Mucosa of descending colon (tissue), 3 donors: Measurements from ENCODE around the gene SERPINA9. TPM values are rescaled to one million over a fixed set of nuclear protein-coding genes. Genes with fewer than 3 reads are reported as not detected.
"Not testable (repeated sequence)": the region's sequence is repeated elsewhere in the genome, so short reads cannot be mapped to it uniquely, and the experiment has no call there.

ENCODE experiments used
- ATAC-seq: fragments of 200-7000 bp; cut with Tn5 transposase; one replicate; pipeline ENCODE4 v1.9.1; 2020; ENCODE audit warnings: mild to moderate bottlenecking, moderate library complexity
- DNase-seq, 3 donors: peaks; one replicate each; pipeline ENCODE4 v3.0.0-alpha.2; 2020
- H3K36me3 ChIP-seq: fragments of 200-600 bp; one replicate; pipeline ENCODE4 v1.8.0; 2021; ENCODE audit warnings: low read depth, mild to moderate bottlenecking
- H3K4me1 ChIP-seq: fragments of 200-600 bp; one replicate; pipeline ENCODE4 v1.8.0; 2021; ENCODE audit warnings: low read depth, mild to moderate bottlenecking
- H3K4me3 ChIP-seq: fragments of 200-600 bp; one replicate; pipeline ENCODE4 v1.8.0; 2021; ENCODE audit warnings: mild to moderate bottlenecking
- H3K9me3 ChIP-seq: fragments of 200-600 bp; one replicate; pipeline ENCODE4 v1.8.0; 2021; ENCODE audit warnings: mild to moderate bottlenecking
- intact Hi-C, 2 donors: fragments of 100-400 bp; cut with DNase I in 1 of 2; cut with micrococcal nuclease in 1 of 2; formaldehyde crosslinking; loops; one replicate each; pipeline versions ENCODE4 v1.11.0 to v1.11.1; 2022; cut with DNase I, micrococcal nuclease
- total RNA-seq, 3 donors: library from RNA; stranded (reverse); fragmentation: NEBNext Ultra II Directional in 2 of 3; extraction: Animal tissue kit (Norgen Biotek cat#: 25700) in 2 of 3; gene quantifications; one replicate each; pipeline versions ENCODE4 v1.2.1 to v1.2.4, GENCODE V29; 2021 to 2023
- TF ChIP-seq, protein P1 (sequence below): fragments of 200-600 bp; IDR thresholded peaks from one replicate; pipeline ENCODE4 v1.8.0; 2022; ENCODE audit warnings: antibody characterized with exemption, mild to moderate bottlenecking
- donor health status: DM: no; HTN: no; CAD: no; lungs with moderate emphysema.
- donor health status: DM: no; HTN: no; CAD: no.
- donor health status: DM: no; HTN: yes; CAD: no.

SERPINA9 gene
- total RNA-seq, 3 donors from 2014 or later: not detected

DNA sequence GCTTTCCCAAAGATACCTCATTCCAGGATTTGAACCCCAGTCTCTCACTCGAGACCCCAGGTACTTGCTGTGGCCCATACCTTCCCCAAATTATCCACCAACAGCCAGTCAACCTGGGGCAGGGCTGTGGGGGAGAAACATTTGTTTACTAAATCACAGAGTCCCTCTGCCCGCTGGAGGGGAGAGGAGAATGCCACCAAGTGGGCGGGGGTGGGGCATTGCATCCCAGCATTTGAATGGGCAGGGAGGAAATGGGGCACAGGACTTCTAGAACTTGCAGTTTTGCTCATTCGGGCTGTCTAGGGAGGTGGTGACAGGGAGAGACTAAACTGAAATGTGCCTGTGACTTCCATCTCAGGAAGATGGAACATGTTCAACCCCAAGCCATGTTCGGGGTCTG, 10.9 kb upstream of the SERPINA9 start:
- DNase-seq: no peak
- intact Hi-C loops: no loop called here
- no peaks in the 10 kb centered on the region for H3K36me3 ChIP-seq
- TF ChIP-seq, protein P1, sequence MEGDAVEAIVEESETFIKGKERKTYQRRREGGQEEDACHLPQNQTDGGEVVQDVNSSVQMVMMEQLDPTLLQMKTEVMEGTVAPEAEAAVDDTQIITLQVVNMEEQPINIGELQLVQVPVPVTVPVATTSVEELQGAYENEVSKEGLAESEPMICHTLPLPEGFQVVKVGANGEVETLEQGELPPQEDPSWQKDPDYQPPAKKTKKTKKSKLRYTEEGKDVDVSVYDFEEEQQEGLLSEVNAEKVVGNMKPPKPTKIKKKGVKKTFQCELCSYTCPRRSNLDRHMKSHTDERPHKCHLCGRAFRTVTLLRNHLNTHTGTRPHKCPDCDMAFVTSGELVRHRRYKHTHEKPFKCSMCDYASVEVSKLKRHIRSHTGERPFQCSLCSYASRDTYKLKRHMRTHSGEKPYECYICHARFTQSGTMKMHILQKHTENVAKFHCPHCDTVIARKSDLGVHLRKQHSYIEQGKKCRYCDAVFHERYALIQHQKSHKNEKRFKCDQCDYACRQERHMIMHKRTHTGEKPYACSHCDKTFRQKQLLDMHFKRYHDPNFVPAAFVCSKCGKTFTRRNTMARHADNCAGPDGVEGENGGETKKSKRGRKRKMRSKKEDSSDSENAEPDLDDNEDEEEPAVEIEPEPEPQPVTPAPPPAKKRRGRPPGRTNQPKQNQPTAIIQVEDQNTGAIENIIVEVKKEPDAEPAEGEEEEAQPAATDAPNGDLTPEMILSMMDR: no peak
- H3K9me3 ChIP-seq: no peaks in the 10 kb centered on the region
- no peaks in the 10 kb centered on the region for H3K4me1 ChIP-seq
- no peak overlapping the region for H3K4me3 ChIP-seq
- ATAC-seq: no peak

DNA sequence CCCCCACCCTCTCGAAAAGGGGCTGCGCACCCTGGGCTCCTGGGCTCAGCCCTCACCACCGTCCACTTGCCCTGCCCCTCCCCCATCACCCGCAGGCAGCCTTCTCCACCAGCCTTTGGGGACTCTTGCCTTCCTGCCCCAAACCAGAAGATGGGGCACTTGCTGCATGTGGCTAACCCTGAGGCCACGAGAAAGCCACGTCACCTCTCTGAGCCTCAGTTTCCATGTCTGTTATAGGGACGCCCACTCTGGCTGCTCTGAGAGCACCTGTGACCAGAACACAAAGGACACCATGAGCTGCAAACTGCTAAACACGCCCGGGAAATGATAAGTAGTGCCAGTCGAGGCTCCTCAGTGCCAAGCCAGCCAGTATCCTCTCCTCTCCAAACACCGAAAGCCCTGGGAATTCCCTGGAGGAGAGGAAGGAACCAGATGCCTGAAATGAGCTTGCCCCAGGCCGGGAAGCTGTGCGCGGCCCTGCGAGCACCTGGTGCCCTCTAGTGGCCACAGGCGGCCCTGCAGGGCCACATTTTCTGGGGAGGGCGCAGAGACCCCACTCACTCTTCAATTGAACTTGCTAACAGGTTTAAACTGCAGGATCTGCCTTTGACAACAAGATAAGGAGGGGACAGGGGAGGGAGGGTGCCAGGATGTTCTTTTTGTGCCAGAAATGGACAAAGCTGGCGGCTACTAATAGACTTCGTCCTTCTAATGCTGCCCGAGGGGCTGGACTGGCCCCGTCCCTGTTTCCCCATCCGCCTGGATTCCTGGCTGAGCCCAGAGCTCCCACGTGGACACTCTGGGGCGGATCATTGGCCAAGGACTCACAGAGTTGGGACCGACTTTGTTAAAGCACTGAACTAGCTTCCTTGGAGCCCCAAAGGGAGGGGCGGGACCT, 10.2 kb upstream of the SERPINA9 start:
- Histone ChIP-seq H3K9me3 (no peaks in the 10 kb centered on the region), H3K36me3 (no peaks in the 10 kb centered on the region), H3K4me3 (no peak overlapping the region), H3K4me1 (no peaks in the 10 kb centered on the region)
- TF ChIP-seq, protein P1: peak; percentile 99
- intact Hi-C loops: no loop called here
- DNase-seq (peak in 2 of 3 donors; percentile 54 to 57), ATAC-seq (peak; percentile 86)

DNA sequence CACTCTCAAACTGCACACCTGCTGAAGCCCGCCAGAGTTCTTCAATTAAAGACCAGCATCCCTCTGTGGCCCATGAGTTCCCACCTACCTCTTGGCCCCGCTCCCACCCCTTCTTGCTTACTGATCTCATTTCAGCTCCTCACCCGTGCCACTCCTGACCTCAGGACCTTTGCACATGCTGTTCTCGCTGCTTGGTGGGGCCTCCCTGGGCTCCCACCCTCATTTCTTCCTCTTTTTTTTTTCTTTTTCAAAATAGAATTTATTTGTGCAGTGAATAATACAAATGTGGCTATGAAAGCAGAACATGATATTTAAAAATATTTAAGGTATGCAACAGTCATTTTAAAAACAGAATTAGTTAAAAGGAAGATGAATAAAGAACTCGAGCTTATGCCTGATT, 8.5 kb upstream of the SERPINA9 start:
- TF ChIP-seq, protein P1: no peak
- no peaks in the 10 kb centered on the region for H3K36me3 ChIP-seq
- ATAC-seq: no peak
- intact Hi-C loops: no loop called here
- no peak for DNase-seq
- H3K9me3 ChIP-seq: no peaks in the 10 kb centered on the region
- no peaks in the 10 kb centered on the region for H3K4me1 ChIP-seq
- no peak overlapping the region for H3K4me3 ChIP-seq

DNA sequence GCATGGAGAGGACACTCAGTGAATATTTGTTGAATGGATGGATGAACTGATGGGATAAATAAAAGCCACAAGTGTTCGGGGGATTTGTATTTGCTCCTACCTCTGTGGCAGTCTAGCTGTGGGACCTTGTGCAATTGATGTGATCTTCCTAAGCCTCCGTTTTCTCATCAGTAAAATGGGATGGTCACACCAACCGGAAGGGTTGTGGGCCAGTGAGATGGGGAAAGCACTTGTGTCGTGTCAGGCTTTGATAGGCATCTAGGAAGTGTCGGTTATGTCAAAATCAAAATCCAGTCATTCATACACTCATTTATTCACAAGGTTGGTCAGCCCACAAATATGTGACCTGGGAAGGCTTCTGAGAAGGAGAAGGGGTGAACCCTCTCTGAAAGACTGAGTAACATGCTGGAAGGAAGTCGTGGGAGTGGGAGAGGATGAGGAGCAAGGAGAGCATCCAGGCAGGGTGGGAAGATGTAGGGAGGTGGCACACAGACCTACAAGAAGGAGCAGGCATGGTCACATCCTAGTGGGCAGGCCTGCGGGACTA, 7.8 kb upstream of the SERPINA9 start:
- TF ChIP-seq, protein P1: no peak
- no peaks in the 10 kb centered on the region for H3K36me3 ChIP-seq
- DNase-seq (no peak), ATAC-seq (no peak)
- no peak overlapping the region for H3K4me3 ChIP-seq
- H3K4me1 ChIP-seq: no peaks in the 10 kb centered on the region
- intact Hi-C loops: no loop called here
- H3K9me3 ChIP-seq: peaks cover 2% of the 10 kb centered on the region

DNA sequence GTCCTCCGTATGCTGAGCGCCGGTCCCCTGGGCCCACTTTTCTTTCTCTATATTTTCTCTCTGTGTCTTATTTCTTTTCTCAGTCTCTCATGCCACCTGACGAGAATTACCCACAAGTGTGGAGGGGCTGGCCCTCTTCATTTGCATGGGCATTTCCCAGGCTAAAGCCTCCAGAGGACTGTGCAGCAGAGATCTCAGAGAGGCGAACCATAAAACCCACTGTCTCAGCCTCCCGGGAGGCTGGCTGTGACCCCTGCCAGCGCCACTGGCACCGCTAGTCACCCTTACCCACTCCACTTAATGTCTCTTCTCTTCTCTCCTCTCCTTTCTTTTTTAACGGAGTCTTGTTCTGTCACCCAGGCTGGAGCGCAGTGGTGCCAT, 7.1 kb upstream of the SERPINA9 start:
- peaks cover 9% of the 10 kb centered on the region for H3K9me3 ChIP-seq
- H3K36me3 ChIP-seq: no peaks in the 10 kb centered on the region
- intact Hi-C loops: no loop called here
- TF ChIP-seq, protein P1: no peak
- H3K4me3 ChIP-seq: no peak overlapping the region
- ATAC-seq (no peak), DNase-seq (no peak)
- no peaks in the 10 kb centered on the region for H3K4me1 ChIP-seq

DNA sequence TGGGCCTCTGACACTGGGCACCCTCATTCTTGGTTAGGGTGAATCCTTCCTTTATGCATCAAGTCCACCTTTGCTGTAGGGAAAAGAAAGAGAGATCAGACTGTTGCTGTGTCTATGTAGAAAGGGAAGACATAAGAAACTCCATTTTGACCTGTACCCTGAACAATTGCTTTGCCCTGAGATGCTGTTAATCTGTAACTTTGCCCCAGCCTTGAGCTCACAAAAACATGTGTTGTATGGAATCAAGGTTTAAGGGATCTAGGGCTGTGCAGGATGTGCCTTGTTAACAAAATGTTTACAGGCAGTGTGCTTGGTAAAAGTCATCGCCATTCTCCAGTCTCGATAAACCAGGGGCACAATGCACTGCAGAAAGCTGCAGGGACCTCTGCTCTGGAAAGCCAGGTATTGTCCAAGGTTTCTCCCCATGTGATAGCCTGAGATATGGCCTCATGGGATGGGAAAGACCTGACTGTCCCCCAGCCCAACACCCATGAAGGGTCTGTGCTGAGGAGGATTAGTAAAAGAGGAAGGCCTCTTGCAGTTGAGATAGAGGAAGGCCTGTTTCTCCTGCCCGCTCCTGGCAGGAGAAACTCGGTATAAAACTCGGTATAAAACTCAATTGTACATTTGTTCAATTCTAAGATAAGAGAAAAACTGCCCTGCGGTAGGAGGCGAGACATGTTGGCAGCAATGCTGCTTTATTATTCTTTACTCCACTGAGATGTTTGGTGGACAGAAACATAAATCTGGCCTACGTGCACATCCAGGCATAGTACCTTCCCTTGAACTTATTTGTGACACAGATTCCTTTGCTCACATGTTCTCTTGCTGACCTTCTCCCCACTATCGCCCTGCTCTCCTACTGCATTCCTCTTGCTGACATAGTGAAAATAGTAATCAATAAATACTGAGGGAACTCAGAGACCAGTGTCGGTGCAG, 6.4 kb upstream of the SERPINA9 start:
- H3K9me3 ChIP-seq, H3K4me1 ChIP-seq, ATAC-seq, intact Hi-C loops, DNase-seq, H3K36me3 ChIP-seq, H3K4me3 ChIP-seq: not testable (repeated sequence)
